Motor neuron (in vitro differentiated cells): ENCODE measurements around the gene LEFTY2. TPM values are rescaled to one million over a fixed set of nuclear protein-coding genes. Genes with fewer than 3 reads are reported as not detected.

Source experiments
- ATAC-seq, 8 experiments: fragments of 200-7000 bp; cut with Tn5 transposase; replicated peaks in 6 of 8; 2 replicates each; pipeline ENCODE4 v1.8.0; 2021; ENCODE audit warnings: mild to moderate bottlenecking in 8 of 8, moderate library complexity in 8 of 8
- H3K27ac ChIP-seq, 2 donors: fragments of 250-450 bp; sonication (Bioruptor Pico); 2 replicates each; pipeline ENCODE4 v1.9.0; 2021; ENCODE audit warnings: antibody characterized with exemption in 2 of 2, mild to moderate bottlenecking in 2 of 2, moderate library complexity in 1 of 2
- H3K4me1 ChIP-seq, 2 donors: fragments of 250-450 bp; sonication (Bioruptor Pico); replicated peaks in 1 of 2; 2 replicates each; pipeline ENCODE4 v1.6.1; 2021; ENCODE audit warnings: antibody characterized with exemption in 2 of 2, mild to moderate bottlenecking in 2 of 2, moderate library complexity in 1 of 2
- H3K4me3 ChIP-seq, 5 donors: fragments of 250-450 bp; sonication (Bioruptor Pico); 2 replicates each; pipeline ENCODE4 v1.9.0; 2021; ENCODE audit warnings: antibody characterized with exemption in 5 of 5, mild to moderate bottlenecking in 5 of 5, moderate library complexity in 4 of 5
- WGBS, 10 experiments: fragments of 450-650 bp; shearing (Covaris generic); methylation state at CpG; one replicate each; pipeline ENCODE4 v1.0.0; 2022; 5-methylcytosine and 5-hydroxymethylcytosine counted together
- in situ Hi-C, 9 experiments: fragments of 400-800 bp; cut with MboI; loops; one replicate each; pipeline ENCODE4 v1.15.0; 2021; ENCODE audit warnings: low sequenced_read_pairs in 9 of 9, low pct_unique_long_range_greater_than_20kb in 2 of 9; ENCODE audit not compliant: unreplicated experiment in 9 of 9
- total RNA-seq, 8 experiments: library from RNA; unstranded; fragments of 300-600 nt; gene quantifications; 2 replicates each; pipeline versions ENCODE4 v1.2.3 to v1.2.4, GENCODE V29; 2022

LEFTY2 gene
- total RNA-seq, 8 experiments from 2014 or later = 0.13 to 36.6 (median 0.63) TPM; not detected in 1

- no peak overlapping the region for H3K27ac ChIP-seq
- in situ Hi-C loops = no loop called here
- peaks cover 26 to 30% of the 10 kb centered on the region in 2 donors for H3K4me1 ChIP-seq
- peak in 3 of 8 experiments; percentile 6 to 14 (median 8) for ATAC-seq
- no peak overlapping the region for H3K4me3 ChIP-seq
- WGBS, 10 experiments = 0 to 100% (median 85%) methylated on average over 1 to 4 of the region's 5 CpGs; no CpG with 5 or more reads in 3 of the 10 experiments
Observed at GRCh38 chr1:225919906-225920305, 21.1 kb downstream of the LEFTY2 start.

GRCh38 chr1:225918280-225918679 is 22.7 kb downstream of the LEFTY2 start:
- WGBS, 10 experiments = 40 to 100% (median 86%) methylated on average over 1 to 4 of the region's 4 CpGs
- in situ Hi-C loops = no loop called here
- H3K4me3 ChIP-seq = no peak overlapping the region
- H3K4me1 ChIP-seq = peaks cover 29 to 35% of the 10 kb centered on the region in 2 donors
- ATAC-seq = no peak
- H3K27ac ChIP-seq = no peak overlapping the region

- in situ Hi-C loops = no loop called here
- Histone ChIP-seq H3K4me1 (peaks cover 22 to 27% of the 10 kb centered on the region in 2 donors), H3K4me3 (no peak overlapping the region), H3K27ac (no peak overlapping the region)
- ATAC-seq = peak in 3 of 8 experiments; percentile 16 to 31 (median 26)
- 56 to 99% (median 88%) methylated on average over 1 to 5 of the region's 5 CpGs; no CpG with 5 or more reads in 1 of the 10 experiments for WGBS, 10 experiments
Observed at GRCh38 chr1:225917536-225917935, 23.5 kb downstream of the LEFTY2 start.

GRCh38 chr1:225917101-225917500 is 23.9 kb downstream of the LEFTY2 start:
- in situ Hi-C loops = no loop called here
- ATAC-seq = no peak
- H3K4me3 ChIP-seq = no peak overlapping the region
- H3K4me1 ChIP-seq = peaks cover 21 to 25% of the 10 kb centered on the region in 2 donors
- 47 to 100% (median 85%) methylated on average over 1 to 3 of the region's 3 CpGs; no CpG with 5 or more reads in 1 of the 10 experiments for WGBS, 10 experiments
- H3K27ac ChIP-seq = no peak overlapping the region

- Histone ChIP-seq H3K4me1 (peaks cover 21 to 25% of the 10 kb centered on the region in 2 donors), H3K27ac (peak overlapping the region; percentile 18 to 26), H3K4me3 (no peak overlapping the region)
- in situ Hi-C loops = no loop called here
- WGBS, 10 experiments = 0 to 100% (median 68%) methylated on average over 1 to 5 of the region's 7 CpGs; no CpG with 5 or more reads in 2 of the 10 experiments
- peak in 7 of 8 experiments; percentile 10 to 90 (median 86) for ATAC-seq
Observed at GRCh38 chr1:225915538-225915991, 25.5 kb downstream of the LEFTY2 start.

GRCh38 chr1:225914947-225915346 is 26.1 kb downstream of the LEFTY2 start:
- H3K4me1 ChIP-seq = peaks cover 21 to 25% of the 10 kb centered on the region in 2 donors
- H3K27ac ChIP-seq = no peak overlapping the region
- in situ Hi-C loops = no loop called here
- peak in 5 of 8 experiments; percentile 47 to 70 (median 55) for ATAC-seq
- no peak overlapping the region for H3K4me3 ChIP-seq
- WGBS, 10 experiments = 23 to 100% (median 50%) methylated on average over 3 to 6 of the region's 6 CpGs; no CpG with 5 or more reads in 3 of the 10 experiments

GRCh38 chr1:225914391-225914790 is 26.6 kb downstream of the LEFTY2 start:
- 33 to 100% (median 90%) methylated on average over 1 to 6 of the region's 6 CpGs; no CpG with 5 or more reads in 3 of the 10 experiments for WGBS, 10 experiments
- ATAC-seq = no peak
- in situ Hi-C loops = no loop called here
- peaks cover 21 to 25% of the 10 kb centered on the region in 2 donors for H3K4me1 ChIP-seq
- H3K27ac ChIP-seq = no peak overlapping the region
- H3K4me3 ChIP-seq = no peak overlapping the region

- WGBS, 10 experiments = 0 to 62% (median 35%) methylated on average over 1 to 44 of the region's 53 CpGs; no CpG with 5 or more reads in 4 of the 10 experiments
- ATAC-seq = peak in 5 of 8 experiments; percentile 26 to 92 (median 80)
- Histone ChIP-seq H3K27ac (no peak overlapping the region), H3K4me3 (no peak overlapping the region), H3K4me1 (peaks cover 21 to 23% of the 10 kb centered on the region in 2 donors)
- in situ Hi-C loops = no loop called here
Observed at GRCh38 chr1:225911191-225912130, 29.6 kb downstream of the LEFTY2 start.

- in situ Hi-C loops = no loop called here
- no peak overlapping the region for H3K27ac ChIP-seq
- H3K4me3 ChIP-seq = no peak overlapping the region
- peaks cover 3 to 4% of the 10 kb centered on the region in 2 donors for H3K4me1 ChIP-seq
- no peak for ATAC-seq
- WGBS, 10 experiments = 86 to 100% (median 100%) methylated on average over 1 of the region's 1 CpG; no CpG with 5 or more reads in 7 of the 10 experiments
Observed at GRCh38 chr1:225909477-225909876, 31.5 kb downstream of the LEFTY2 start.

- no peak overlapping the region for H3K27ac ChIP-seq
- H3K4me3 ChIP-seq = no peak overlapping the region
- WGBS, 10 experiments = 17 to 100% (median 70%) methylated on average over 1 to 2 of the region's 2 CpGs; no CpG with 5 or more reads in 3 of the 10 experiments
- no peaks in the 10 kb centered on the region for H3K4me1 ChIP-seq
- in situ Hi-C loops = no loop called here
- no peak for ATAC-seq
Observed at GRCh38 chr1:225908773-225909172, 32.2 kb downstream of the LEFTY2 start.

- no peak overlapping the region for H3K27ac ChIP-seq
- H3K4me1 ChIP-seq = no peaks in the 10 kb centered on the region
- ATAC-seq = no peak
- in situ Hi-C loops = no loop called here
- no peak overlapping the region for H3K4me3 ChIP-seq
- 33 to 91% (median 67%) methylated on average over 1 to 5 of the region's 5 CpGs; no CpG with 5 or more reads in 4 of the 10 experiments for WGBS, 10 experiments
Observed at GRCh38 chr1:225908013-225908640, 32.9 kb downstream of the LEFTY2 start.

- in situ Hi-C loops = no loop called here
- Histone ChIP-seq H3K27ac (no peak overlapping the region), H3K4me3 (no peak overlapping the region), H3K4me1 (no peaks in the 10 kb centered on the region)
- 97% methylated on average over 6 of the region's 7 CpGs; no CpG with 5 or more reads in 9 of the 10 experiments for WGBS, 10 experiments
- ATAC-seq = no peak
Observed at GRCh38 chr1:225907341-225907740, 33.7 kb downstream of the LEFTY2 start.

GRCh38 chr1:225906467-225906866 is 34.6 kb downstream of the LEFTY2 start:
- WGBS, 10 experiments = 69 to 100% (median 98%) methylated on average over 1 to 6 of the region's 6 CpGs; no CpG with 5 or more reads in 6 of the 10 experiments
- ATAC-seq = no peak
- no peaks in the 10 kb centered on the region for H3K4me1 ChIP-seq
- no peak overlapping the region for H3K4me3 ChIP-seq
- no peak overlapping the region for H3K27ac ChIP-seq
- in situ Hi-C loops = no loop called here
